ENCODE measurements around the gene SNX17.
A peak's percentile ranks its signal among the peaks of the same experiment; 100 is the strongest.
"Not testable (repeated sequence)": the region's sequence is repeated elsewhere in the genome, so short reads cannot be mapped to it uniquely, and the experiment has no call there.

The SNX17 gene, protein sequence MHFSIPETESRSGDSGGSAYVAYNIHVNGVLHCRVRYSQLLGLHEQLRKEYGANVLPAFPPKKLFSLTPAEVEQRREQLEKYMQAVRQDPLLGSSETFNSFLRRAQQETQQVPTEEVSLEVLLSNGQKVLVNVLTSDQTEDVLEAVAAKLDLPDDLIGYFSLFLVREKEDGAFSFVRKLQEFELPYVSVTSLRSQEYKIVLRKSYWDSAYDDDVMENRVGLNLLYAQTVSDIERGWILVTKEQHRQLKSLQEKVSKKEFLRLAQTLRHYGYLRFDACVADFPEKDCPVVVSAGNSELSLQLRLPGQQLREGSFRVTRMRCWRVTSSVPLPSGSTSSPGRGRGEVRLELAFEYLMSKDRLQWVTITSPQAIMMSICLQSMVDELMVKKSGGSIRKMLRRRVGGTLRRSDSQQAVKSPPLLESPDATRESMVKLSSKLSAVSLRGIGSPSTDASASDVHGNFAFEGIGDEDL

DNA sequence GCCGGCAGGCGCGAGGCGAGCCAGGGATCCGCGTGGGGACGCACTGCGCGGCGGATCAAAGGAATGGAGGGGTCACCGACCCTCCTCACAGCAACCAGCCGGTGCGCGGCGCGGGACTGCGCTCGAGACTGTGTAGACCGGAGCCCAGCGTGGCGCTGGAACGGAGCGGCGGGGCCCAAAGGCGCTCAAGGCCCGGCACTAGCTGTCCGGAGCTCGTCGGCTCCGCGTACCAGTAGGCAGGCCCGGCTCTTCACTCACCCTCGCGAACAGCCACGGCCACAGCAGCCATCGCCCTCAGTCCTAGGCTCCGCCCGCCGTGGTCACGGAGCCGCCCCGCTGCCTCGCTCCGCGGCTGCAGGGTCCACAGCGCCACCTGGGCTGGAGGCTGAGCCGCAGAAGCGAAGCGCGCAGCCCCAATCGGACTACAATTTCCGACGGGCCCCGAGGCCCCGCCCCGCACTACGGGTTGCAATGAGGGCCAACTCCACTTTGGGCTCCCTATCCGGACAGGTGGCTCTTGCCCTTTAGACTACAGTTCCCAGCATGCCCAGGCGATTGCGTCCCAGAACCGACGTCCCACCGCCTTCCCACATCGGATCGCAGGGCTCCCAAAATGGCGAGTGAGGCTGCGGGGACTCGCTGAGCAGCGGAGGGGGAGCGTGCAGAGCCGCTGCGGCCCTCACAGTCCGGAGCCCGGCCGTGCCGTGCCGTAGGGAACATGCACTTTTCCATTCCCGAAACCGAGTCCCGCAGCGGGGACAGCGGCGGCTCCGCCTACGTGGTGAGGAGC is at the start of gene SNX17, which contains the start of gene EIF2B4:
Gene SNX17, plus strand, starts transcription at position 591 of the 790 bp plus-strand sequence. Its CDS starts 128 bp downstream, at position 719.
Gene EIF2B4, minus strand, starts transcription at position 313 of the 790 bp plus-strand sequence. Its CDS starts 24 bp downstream, at position 289.
- DNase-seq = peak; percentile 97

DNA sequence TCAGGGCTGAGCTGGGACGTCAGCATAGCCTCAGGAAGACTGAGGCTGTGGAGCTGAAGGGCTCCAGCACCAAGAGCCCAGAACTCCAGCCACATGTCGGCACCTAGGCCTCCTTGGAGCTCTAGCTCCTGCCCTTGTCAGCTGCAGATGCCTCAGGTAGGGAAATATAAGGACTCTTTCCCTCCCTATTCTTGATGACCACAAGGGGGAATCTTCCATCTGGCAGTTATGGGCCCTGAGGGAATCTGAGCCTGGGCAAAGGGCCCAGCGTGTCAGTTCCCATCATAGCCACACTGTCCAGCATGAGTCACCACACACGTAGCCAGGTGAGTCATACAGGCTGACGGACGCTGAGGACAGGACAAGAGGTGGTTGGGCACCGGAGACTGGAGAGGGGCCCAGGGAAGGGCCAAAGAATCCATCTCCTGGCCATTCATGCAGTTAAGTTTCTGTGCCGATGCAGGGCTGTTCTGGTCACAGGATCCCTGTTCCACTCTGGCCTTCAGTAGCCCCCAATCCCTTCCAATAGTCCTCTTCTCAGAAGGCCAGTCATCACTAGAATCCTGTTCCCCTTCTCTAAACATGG is 49.4 kb upstream of the SNX17 start:
- peak; percentile 18 for DNase-seq

- DNase-seq = no peak
Measured at GRCh38 chr2:27322301-27322765, 48.1 kb upstream of the SNX17 start.

DNA sequence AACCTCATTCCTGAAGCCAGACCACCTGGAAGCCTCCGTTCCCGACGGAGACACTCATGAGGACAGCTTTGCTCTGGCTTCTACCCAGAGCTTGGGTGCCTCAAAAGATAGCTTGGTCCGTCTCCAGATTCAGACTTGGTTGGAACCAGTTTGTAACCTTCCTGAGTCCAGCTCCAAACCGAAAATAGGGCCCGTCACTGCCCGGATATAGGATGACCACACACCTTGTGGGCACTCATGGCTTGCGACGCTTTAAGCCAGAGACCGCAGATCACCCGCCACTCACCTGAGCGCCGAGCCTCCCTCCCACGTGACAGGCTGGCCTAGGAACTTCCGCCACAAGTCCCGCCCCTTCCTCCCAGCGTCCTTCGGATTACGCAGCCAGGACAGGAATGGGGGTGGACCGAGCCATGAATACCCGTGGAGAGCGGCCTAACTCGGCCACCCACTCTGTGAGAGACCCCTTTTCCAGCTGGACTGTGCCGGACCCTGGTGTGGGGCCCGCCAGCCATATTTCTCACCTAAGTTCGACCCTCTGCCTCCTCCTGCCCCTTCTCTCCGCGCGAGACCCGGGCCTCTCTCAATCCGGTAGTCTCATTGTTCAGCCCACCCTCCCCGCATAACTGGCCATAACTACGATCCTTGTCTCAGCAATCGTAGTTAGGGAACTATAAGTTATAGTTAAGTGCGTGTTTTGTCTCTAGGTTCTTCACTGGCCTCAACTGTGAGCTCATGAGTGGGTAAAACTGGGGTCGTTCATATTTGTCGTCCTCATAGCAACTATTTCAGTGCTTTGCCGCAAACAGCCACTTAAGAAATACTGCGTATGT is 47.4 kb upstream of the SNX17 start, which contains the start of gene MPV17:
Gene MPV17, minus strand, starts transcription at position 332 of the 830 bp plus-strand sequence. CDS start 580 bp downstream, outside the sequence.
- DNase-seq = peak; percentile 89

GRCh38 chr2:27323596-27324285 is 46.7 kb upstream of the SNX17 start:
- no peak for DNase-seq

- DNase-seq = no peak
Measured at GRCh38 chr2:27324720-27325119, 45.7 kb upstream of the SNX17 start.

GRCh38 chr2:27335311-27335710 is 35.1 kb upstream of the SNX17 start:
- no peak for DNase-seq

GRCh38 chr2:27336173-27336572 is 34.2 kb upstream of the SNX17 start:
- DNase-seq = no peak

- DNase-seq = no peak
Measured at GRCh38 chr2:27347641-27348040, 22.8 kb upstream of the SNX17 start.

- DNase-seq = no peak
Measured at GRCh38 chr2:27350106-27350693, 20.2 kb upstream of the SNX17 start.

GRCh38 chr2:27351802-27352598 is 18.4 kb upstream of the SNX17 start:
- DNase-seq = no peak

DNA sequence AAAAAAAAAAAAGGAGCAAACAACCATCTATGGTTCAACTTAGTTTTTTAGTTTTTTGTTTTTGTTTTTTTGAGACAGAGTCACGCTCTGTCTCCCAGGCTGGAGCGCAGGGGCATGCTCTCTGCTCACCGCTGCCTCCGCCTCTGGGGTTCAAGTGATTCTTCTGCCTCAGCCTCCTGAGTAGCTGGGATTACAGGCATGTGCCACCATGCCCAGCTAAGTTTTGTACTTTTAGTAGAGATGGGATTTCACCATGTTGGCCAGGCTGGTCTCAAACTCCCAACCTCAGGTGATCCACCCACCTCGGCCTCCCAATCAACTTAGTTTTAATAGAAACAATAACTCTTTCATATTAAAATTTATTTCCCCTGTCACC is 17.0 kb upstream of the SNX17 start:
- DNase-seq = not testable (repeated sequence)

DNA sequence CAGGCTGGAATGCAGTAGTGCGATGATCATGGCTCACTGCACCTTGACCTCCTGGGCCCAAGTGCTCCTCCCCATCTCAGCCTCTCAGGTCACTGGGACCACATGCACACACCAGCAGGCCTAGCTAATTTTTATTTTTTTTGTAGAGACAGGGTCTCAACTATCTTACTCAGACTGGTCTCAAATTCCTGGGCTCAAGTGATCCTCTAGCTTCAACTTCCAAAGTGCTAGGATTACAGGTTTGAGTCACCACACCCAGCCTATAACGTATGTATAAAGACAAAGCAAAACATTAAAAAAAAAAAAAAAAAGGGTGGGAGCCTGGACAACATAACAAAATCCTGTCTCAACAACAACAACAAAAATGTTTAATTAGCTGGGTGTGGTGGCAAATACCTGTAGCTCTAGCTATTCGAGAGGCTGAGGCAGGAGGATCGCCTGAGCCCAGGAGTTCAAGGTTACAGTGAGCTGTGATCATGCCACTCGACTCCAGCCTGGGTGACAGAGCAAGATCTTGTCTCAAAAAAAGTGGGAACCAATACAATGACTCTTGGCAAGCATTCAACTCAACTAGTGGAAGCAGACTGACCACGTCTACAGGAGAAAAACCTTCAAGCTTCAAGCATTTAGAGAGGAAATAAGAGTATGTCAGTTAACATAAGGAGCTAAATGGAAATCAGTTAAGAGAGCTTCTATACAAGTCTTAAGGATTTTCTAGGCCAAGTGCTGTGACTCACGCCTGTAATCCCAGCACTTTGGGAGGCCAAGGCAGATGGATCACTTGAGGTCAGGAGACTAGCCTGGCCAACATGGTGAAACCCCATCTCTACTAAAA is 16.4 kb upstream of the SNX17 start:
- no peak for DNase-seq

- no peak for DNase-seq
Measured at GRCh38 chr2:27354597-27354927, 15.9 kb upstream of the SNX17 start.

- DNase-seq = no peak
Measured at GRCh38 chr2:27356056-27356381, 14.4 kb upstream of the SNX17 start.

DNA sequence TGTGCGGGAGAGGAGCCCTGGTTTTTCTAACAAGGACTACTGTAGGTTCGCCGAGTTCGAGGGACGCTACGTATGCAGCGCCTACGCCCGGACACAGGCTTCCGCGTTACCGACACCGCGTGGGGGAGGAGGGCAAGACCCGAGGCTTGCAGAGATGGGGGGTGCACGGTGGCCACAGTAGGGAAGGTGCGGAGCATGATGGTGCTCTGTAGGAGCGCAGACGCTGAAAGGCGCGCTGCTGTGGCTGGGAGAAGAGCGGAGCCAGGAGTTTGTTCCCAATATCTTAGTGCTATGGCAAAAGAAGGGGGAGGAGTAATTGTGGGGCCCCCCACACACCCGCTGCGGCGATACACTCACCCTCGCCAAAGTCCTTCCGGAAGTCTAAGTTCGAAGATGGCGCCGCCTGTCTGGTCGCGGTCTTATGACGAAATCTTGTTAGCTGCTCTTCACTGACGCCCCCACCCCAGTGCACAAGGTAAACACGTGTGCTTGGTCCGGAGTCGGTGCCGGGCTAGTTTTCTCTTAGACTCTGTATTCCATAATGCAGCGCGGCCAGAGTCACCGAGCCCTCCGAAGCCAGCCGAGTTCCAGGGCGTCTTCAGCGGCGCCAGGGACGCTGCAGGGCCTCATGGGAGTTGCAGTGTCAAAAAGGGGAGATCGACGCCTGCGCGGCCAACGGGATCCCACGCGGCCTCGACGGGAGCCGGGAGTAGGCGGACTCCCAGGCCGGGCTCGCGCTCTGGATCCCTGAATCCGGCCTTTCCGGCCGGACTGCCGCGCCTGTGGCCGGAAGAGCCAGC is 13.8 kb upstream of the SNX17 start, which contains the start of gene GTF3C2:
Gene GTF3C2, minus strand, starts transcription at position 383 of the 800 bp plus-strand sequence. CDS start 13,210 bp downstream, outside the sequence.
- peak; percentile 98 for DNase-seq

- no peak for DNase-seq
Measured at GRCh38 chr2:27362678-27363420, 7.6 kb upstream of the SNX17 start.

DNA sequence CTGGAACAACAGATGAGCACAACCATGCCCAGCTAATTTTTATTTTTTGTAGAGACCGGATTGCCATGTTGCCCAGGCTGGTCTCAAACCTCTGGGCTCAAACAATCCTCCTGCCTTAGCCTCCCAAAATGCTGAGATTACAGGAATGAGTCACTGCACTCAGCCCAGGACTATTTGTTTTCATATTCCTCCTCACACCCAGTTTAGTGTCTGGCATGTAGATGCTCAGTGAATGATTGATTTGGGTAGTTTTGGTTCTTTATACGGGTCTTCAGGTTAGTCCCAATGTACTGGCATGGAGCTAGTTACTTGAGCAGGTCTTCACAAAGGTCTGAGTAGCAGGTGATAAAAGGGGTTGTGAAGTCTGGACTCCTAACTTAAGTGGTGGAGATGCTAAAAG is 6.5 kb upstream of the SNX17 start:
- DNase-seq = no peak

All from COR-L47 (cell line).